ENCODE measurements around the gene SLC25A47.

The SLC25A47 gene

DNA sequence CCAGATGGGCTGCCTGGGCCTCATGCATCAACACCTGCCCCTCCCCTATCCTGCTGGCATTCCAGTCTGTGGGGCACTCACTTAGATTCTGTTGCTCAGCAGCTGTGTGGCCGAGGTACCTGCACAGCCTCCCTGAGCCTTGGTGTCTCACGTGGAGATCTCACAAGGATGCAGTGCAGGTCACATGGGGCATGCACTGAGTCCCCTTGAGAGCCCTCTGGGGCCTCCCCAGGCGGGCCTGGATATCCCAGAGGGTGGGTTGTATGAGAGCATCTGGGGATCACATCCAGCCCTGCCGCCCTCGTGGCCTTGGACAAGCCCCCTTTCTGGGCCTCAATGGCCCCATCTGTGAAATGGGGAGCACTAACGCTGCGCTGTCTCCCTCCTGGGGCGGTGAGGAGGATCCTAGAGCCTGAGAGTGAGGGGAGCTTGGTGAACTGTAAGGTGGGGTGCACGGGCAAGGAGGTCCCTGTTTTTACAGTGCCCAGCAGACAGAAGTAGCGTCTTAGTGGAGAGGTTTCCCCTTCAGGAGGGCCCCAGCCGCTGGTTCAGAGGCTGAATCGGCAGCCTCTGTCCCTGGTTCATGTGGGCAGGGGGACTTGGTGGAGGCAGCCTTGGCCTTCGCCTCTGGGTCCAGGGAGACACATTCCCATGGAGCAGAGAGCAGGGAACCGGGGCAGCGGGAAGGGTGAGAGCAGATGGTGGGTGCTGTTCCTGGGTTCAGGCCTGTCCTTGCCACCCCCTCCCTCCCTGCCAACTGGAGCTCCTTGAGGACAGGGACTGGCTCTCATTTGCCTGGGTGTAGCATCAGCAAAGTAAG lies 791 bp upstream of the SLC25A47 start:
- H3F3A ChIP-seq (ENCODE audit: insufficient read depth, low read length) = no peaks in the 10 kb centered on the region
- H3K9ac ChIP-seq (ENCODE audit: low read length) = no peak overlapping the region
- no peaks in the 10 kb centered on the region for H3K9me2 ChIP-seq (ENCODE audit: low read depth, low read length)
- H3K79me2 ChIP-seq (ENCODE audit: insufficient read depth, low read length) = no peaks in the 10 kb centered on the region
- no peaks in the 10 kb centered on the region for H3K9me3 ChIP-seq (ENCODE audit: low read length)
- peaks cover 14% of the 10 kb centered on the region; the same call in 1 of the 2 replicates for H3K27me3 ChIP-seq (ENCODE audit: insufficient read depth, low read length)
- H3K4me1 ChIP-seq (ENCODE audit: insufficient read depth, low read length, severe bottlenecking) = no peaks in the 10 kb centered on the region
- no peak overlapping the region for H2AFZ ChIP-seq (ENCODE audit: low read length)
- no peak for TF ChIP-seq EZH2 (IDR thresholded peaks at IDR 0.05; ENCODE audit: borderline replicate concordance, low read length)
- TF ChIP-seq, protein P1, sequence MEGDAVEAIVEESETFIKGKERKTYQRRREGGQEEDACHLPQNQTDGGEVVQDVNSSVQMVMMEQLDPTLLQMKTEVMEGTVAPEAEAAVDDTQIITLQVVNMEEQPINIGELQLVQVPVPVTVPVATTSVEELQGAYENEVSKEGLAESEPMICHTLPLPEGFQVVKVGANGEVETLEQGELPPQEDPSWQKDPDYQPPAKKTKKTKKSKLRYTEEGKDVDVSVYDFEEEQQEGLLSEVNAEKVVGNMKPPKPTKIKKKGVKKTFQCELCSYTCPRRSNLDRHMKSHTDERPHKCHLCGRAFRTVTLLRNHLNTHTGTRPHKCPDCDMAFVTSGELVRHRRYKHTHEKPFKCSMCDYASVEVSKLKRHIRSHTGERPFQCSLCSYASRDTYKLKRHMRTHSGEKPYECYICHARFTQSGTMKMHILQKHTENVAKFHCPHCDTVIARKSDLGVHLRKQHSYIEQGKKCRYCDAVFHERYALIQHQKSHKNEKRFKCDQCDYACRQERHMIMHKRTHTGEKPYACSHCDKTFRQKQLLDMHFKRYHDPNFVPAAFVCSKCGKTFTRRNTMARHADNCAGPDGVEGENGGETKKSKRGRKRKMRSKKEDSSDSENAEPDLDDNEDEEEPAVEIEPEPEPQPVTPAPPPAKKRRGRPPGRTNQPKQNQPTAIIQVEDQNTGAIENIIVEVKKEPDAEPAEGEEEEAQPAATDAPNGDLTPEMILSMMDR (IDR thresholded peaks at IDR 0.05; ENCODE audit: low read length) = no peak
- H3K4me3 ChIP-seq (ENCODE audit: low read depth, low read length, poor library complexity, severe bottlenecking) = no peak overlapping the region
- H4K20me1 ChIP-seq (ENCODE audit: insufficient read depth, low read length) = no peaks in the 10 kb centered on the region
- no peak overlapping the region for H3K27ac ChIP-seq (ENCODE audit: low read depth, low read length, poor library complexity, severe bottlenecking)
- no peak overlapping the region for H3K4me2 ChIP-seq (ENCODE audit: low read length)
- no peaks in the 10 kb centered on the region for H3K36me3 ChIP-seq (ENCODE audit: insufficient read depth, low read length)

DNA sequence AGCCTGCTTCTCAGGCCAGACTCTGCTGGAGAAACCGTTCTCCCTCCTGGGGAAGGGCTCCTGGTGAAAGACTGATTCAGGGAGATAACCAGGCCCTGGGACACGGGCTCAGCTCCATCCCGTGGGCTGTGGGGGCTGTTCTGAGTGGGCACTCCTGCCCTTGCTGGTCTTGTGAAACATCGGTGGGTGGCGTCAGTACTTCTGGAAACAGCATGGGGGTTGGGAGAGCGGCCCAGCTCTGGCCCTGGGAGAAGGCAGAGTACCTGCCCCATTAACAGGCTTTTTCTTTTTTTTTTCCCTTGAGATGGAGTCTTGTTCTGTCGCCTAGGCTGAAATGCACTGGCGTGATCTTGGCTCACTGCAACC lies 786 bp downstream of the SLC25A47 start:
- H3K9ac ChIP-seq (ENCODE audit: low read length) = no peak overlapping the region
- no peak overlapping the region for H3K4me3 ChIP-seq (ENCODE audit: low read depth, low read length, poor library complexity, severe bottlenecking)
- no peaks in the 10 kb centered on the region for H4K20me1 ChIP-seq (ENCODE audit: insufficient read depth, low read length)
- H3K4me1 ChIP-seq (ENCODE audit: insufficient read depth, low read length, severe bottlenecking) = no peaks in the 10 kb centered on the region
- H3K79me2 ChIP-seq (ENCODE audit: insufficient read depth, low read length) = no peaks in the 10 kb centered on the region
- TF ChIP-seq, protein P1 (IDR thresholded peaks at IDR 0.05; ENCODE audit: low read length) = no peak
- TF ChIP-seq EZH2 (IDR thresholded peaks at IDR 0.05; ENCODE audit: borderline replicate concordance, low read length) = no peak
- no peaks in the 10 kb centered on the region for H3K9me3 ChIP-seq (ENCODE audit: low read length)
- H3K27ac ChIP-seq (ENCODE audit: low read depth, low read length, poor library complexity, severe bottlenecking) = no peak overlapping the region
- peaks cover 17% of the 10 kb centered on the region for H3K27me3 ChIP-seq (ENCODE audit: insufficient read depth, low read length)
- no peak overlapping the region for H2AFZ ChIP-seq (ENCODE audit: low read length)
- no peaks in the 10 kb centered on the region for H3K36me3 ChIP-seq (ENCODE audit: insufficient read depth, low read length)
- no peaks in the 10 kb centered on the region for H3K9me2 ChIP-seq (ENCODE audit: low read depth, low read length)
- no peak overlapping the region for H3K4me2 ChIP-seq (ENCODE audit: low read length)
- no peaks in the 10 kb centered on the region for H3F3A ChIP-seq (ENCODE audit: insufficient read depth, low read length)

DNA sequence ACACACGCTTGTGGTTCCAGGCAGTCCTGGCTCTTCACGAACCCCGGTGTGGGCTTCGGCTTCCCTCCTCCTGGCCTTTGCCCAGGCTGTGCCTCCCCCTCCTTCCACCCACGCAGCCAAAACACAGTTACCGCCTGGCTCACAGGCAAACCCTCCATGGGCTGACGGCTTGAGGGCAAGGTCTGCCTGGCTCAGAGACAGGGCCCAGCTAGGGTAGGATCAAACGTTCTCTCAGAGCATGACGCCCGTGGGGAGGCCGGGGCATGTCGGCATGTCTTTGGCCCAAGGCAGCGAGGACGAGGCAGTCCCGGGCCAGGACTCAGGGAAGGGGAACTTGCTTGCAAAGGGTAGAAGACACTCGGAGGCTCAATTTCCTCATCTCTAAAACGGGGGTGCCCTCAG lies 2.1 kb downstream of the SLC25A47 start:
- H3K9me2 ChIP-seq (ENCODE audit: low read depth, low read length) = no peaks in the 10 kb centered on the region
- H2AFZ ChIP-seq (ENCODE audit: low read length) = no peak overlapping the region
- H3K9me3 ChIP-seq (ENCODE audit: low read length) = no peaks in the 10 kb centered on the region
- H3K4me3 ChIP-seq (ENCODE audit: low read depth, low read length, poor library complexity, severe bottlenecking) = no peak overlapping the region
- TF ChIP-seq, protein P1 (IDR thresholded peaks at IDR 0.05; ENCODE audit: low read length) = no peak
- no peak for TF ChIP-seq EZH2 (IDR thresholded peaks at IDR 0.05; ENCODE audit: borderline replicate concordance, low read length)
- no peak overlapping the region for H3K4me2 ChIP-seq (ENCODE audit: low read length)
- H3K79me2 ChIP-seq (ENCODE audit: insufficient read depth, low read length) = no peaks in the 10 kb centered on the region
- peaks cover 18% of the 10 kb centered on the region for H3K27me3 ChIP-seq (ENCODE audit: insufficient read depth, low read length)
- H3F3A ChIP-seq (ENCODE audit: insufficient read depth, low read length) = no peaks in the 10 kb centered on the region
- H4K20me1 ChIP-seq (ENCODE audit: insufficient read depth, low read length) = no peaks in the 10 kb centered on the region
- H3K9ac ChIP-seq (ENCODE audit: low read length) = no peak overlapping the region
- no peak overlapping the region for H3K27ac ChIP-seq (ENCODE audit: low read depth, low read length, poor library complexity, severe bottlenecking)
- no peaks in the 10 kb centered on the region for H3K4me1 ChIP-seq (ENCODE audit: insufficient read depth, low read length, severe bottlenecking)
- H3K36me3 ChIP-seq (ENCODE audit: insufficient read depth, low read length) = no peaks in the 10 kb centered on the region
